ENCODE results near the gene KIF6.

KIF6 gene

GRCh38 chr6:39321761-39322160 lies 403.4 kb downstream of the KIF6 start:
- Histone ChIP-seq H3K4me1 (ENCODE audit: control insufficient read depth, insufficient read depth, low read length) (no peaks in the 10 kb centered on the region), H3K27me3 (ENCODE audit: control insufficient read depth, insufficient read depth, low read length) (no peaks in the 10 kb centered on the region), H3K27ac (ENCODE audit: low read depth, low read length) (no peak overlapping the region), H3K4me3 (ENCODE audit: low read length) (no peak overlapping the region), H3K9ac (ENCODE audit: low read length) (no peak overlapping the region), H3K36me3 (ENCODE audit: control insufficient read depth, insufficient read depth, low read length) (no peaks in the 10 kb centered on the region)

GRCh38 chr6:39320363-39320984 lies 404.7 kb downstream of the KIF6 start:
- H3K36me3 ChIP-seq (ENCODE audit: control insufficient read depth, insufficient read depth, low read length), result no peaks in the 10 kb centered on the region
- no peak overlapping the region for H3K4me3 ChIP-seq (ENCODE audit: low read length)
- no peak overlapping the region for H3K9ac ChIP-seq (ENCODE audit: low read length)
- no peak overlapping the region for H3K27ac ChIP-seq (ENCODE audit: low read depth, low read length)
- H3K27me3 ChIP-seq (ENCODE audit: control insufficient read depth, insufficient read depth, low read length), result no peaks in the 10 kb centered on the region
- H3K4me1 ChIP-seq (ENCODE audit: control insufficient read depth, insufficient read depth, low read length), result no peaks in the 10 kb centered on the region

GRCh38 chr6:39319621-39320362 lies 405.4 kb downstream of the KIF6 start:
- no peaks in the 10 kb centered on the region for H3K36me3 ChIP-seq (ENCODE audit: control insufficient read depth, insufficient read depth, low read length)
- H3K9ac ChIP-seq (ENCODE audit: low read length), result no peak overlapping the region
- H3K4me3 ChIP-seq (ENCODE audit: low read length), result no peak overlapping the region
- H3K27ac ChIP-seq (ENCODE audit: low read depth, low read length), result no peak overlapping the region
- H3K4me1 ChIP-seq (ENCODE audit: control insufficient read depth, insufficient read depth, low read length), result no peaks in the 10 kb centered on the region
- H3K27me3 ChIP-seq (ENCODE audit: control insufficient read depth, insufficient read depth, low read length), result peaks cover 3% of the 10 kb centered on the region

- Histone ChIP-seq H3K4me1 (ENCODE audit: control insufficient read depth, insufficient read depth, low read length) (no peaks in the 10 kb centered on the region), H3K9ac (ENCODE audit: low read length) (no peak overlapping the region), H3K4me3 (ENCODE audit: low read length) (no peak overlapping the region), H3K27ac (ENCODE audit: low read depth, low read length) (no peak overlapping the region), H3K36me3 (ENCODE audit: control insufficient read depth, insufficient read depth, low read length) (no peaks in the 10 kb centered on the region), H3K27me3 (ENCODE audit: control insufficient read depth, insufficient read depth, low read length) (peaks cover 13% of the 10 kb centered on the region)
Measured at GRCh38 chr6:39317256-39317655, 408.0 kb downstream of the KIF6 start.

GRCh38 chr6:39314273-39314795 lies 410.9 kb downstream of the KIF6 start, which contains the start of gene KCNK17:
TSS of gene KCNK17 (minus strand) at chr6:39314419. CDS start at chr6:39314320, 99 bp downstream.
- no peaks in the 10 kb centered on the region for H3K36me3 ChIP-seq (ENCODE audit: control insufficient read depth, insufficient read depth, low read length)
- H3K27me3 ChIP-seq (ENCODE audit: control insufficient read depth, insufficient read depth, low read length), result peaks cover 13% of the 10 kb centered on the region
- peak within 1 kb of the TSS; percentile 15 for H3K4me3 ChIP-seq (ENCODE audit: low read length)

GRCh38 chr6:39313526-39314272 lies 411.5 kb downstream of the KIF6 start:
- no peak overlapping the region for H3K27ac ChIP-seq (ENCODE audit: low read depth, low read length)
- H3K4me3 ChIP-seq (ENCODE audit: low read length), result peak overlapping the region; percentile 15
- no peaks in the 10 kb centered on the region for H3K36me3 ChIP-seq (ENCODE audit: control insufficient read depth, insufficient read depth, low read length)

More at GRCh38 chr6:39314273-39314795, 410.9 kb downstream of the KIF6 start, which contains the start of gene KCNK17:
- Histone ChIP-seq H3K4me1 (ENCODE audit: control insufficient read depth, insufficient read depth, low read length) (no peaks in the 10 kb centered on the region), H3K9ac (ENCODE audit: low read length) (no peak within 1 kb of the TSS), H3K27ac (ENCODE audit: low read depth, low read length) (no peak within 1 kb of the TSS)

GRCh38 chr6:39312912-39313525 lies 412.2 kb downstream of the KIF6 start:
- H3K27ac ChIP-seq (ENCODE audit: low read depth, low read length), result no peak overlapping the region
- no peak overlapping the region for H3K9ac ChIP-seq (ENCODE audit: low read length)

More at GRCh38 chr6:39313526-39314272, 411.5 kb downstream of the KIF6 start:
- no peaks in the 10 kb centered on the region for H3K4me1 ChIP-seq (ENCODE audit: control insufficient read depth, insufficient read depth, low read length)
- no peak overlapping the region for H3K9ac ChIP-seq (ENCODE audit: low read length)
- peaks cover 13% of the 10 kb centered on the region for H3K27me3 ChIP-seq (ENCODE audit: control insufficient read depth, insufficient read depth, low read length)

GRCh38 chr6:39310542-39310941 lies 414.7 kb downstream of the KIF6 start:
- Histone ChIP-seq H3K27ac (ENCODE audit: low read depth, low read length) (no peak overlapping the region), H3K4me1 (ENCODE audit: control insufficient read depth, insufficient read depth, low read length) (no peaks in the 10 kb centered on the region), H3K27me3 (ENCODE audit: control insufficient read depth, insufficient read depth, low read length) (peaks cover 13% of the 10 kb centered on the region), H3K4me3 (ENCODE audit: low read length) (no peak overlapping the region), H3K9ac (ENCODE audit: low read length) (no peak overlapping the region), H3K36me3 (ENCODE audit: control insufficient read depth, insufficient read depth, low read length) (no peaks in the 10 kb centered on the region)

More at GRCh38 chr6:39312912-39313525, 412.2 kb downstream of the KIF6 start:
- no peaks in the 10 kb centered on the region for H3K36me3 ChIP-seq (ENCODE audit: control insufficient read depth, insufficient read depth, low read length)
- peaks cover 13% of the 10 kb centered on the region for H3K27me3 ChIP-seq (ENCODE audit: control insufficient read depth, insufficient read depth, low read length)
- no peaks in the 10 kb centered on the region for H3K4me1 ChIP-seq (ENCODE audit: control insufficient read depth, insufficient read depth, low read length)
- peak overlapping the region; percentile 15 for H3K4me3 ChIP-seq (ENCODE audit: low read length)

- no peak overlapping the region for H3K9ac ChIP-seq (ENCODE audit: low read length)
- peaks cover 12% of the 10 kb centered on the region for H3K27me3 ChIP-seq (ENCODE audit: control insufficient read depth, insufficient read depth, low read length)
Measured at GRCh38 chr6:39309942-39310531, 415.2 kb downstream of the KIF6 start.

GRCh38 chr6:39307462-39307861 lies 417.7 kb downstream of the KIF6 start:
- no peak overlapping the region for H3K27ac ChIP-seq (ENCODE audit: low read depth, low read length)
- peaks cover 3% of the 10 kb centered on the region for H3K27me3 ChIP-seq (ENCODE audit: control insufficient read depth, insufficient read depth, low read length)

More at GRCh38 chr6:39309942-39310531, 415.2 kb downstream of the KIF6 start:
- no peaks in the 10 kb centered on the region for H3K36me3 ChIP-seq (ENCODE audit: control insufficient read depth, insufficient read depth, low read length)
- no peak overlapping the region for H3K4me3 ChIP-seq (ENCODE audit: low read length)
- no peak overlapping the region for H3K27ac ChIP-seq (ENCODE audit: low read depth, low read length)
- H3K4me1 ChIP-seq (ENCODE audit: control insufficient read depth, insufficient read depth, low read length), result no peaks in the 10 kb centered on the region

GRCh38 chr6:39304951-39305350 lies 420.3 kb downstream of the KIF6 start:
- H3K4me1 ChIP-seq (ENCODE audit: control insufficient read depth, insufficient read depth, low read length), result no peaks in the 10 kb centered on the region
- H3K4me3 ChIP-seq (ENCODE audit: low read length), result no peak overlapping the region
- H3K27ac ChIP-seq (ENCODE audit: low read depth, low read length), result no peak overlapping the region
- no peaks in the 10 kb centered on the region for H3K36me3 ChIP-seq (ENCODE audit: control insufficient read depth, insufficient read depth, low read length)
- H3K9ac ChIP-seq (ENCODE audit: low read length), result no peak overlapping the region
- peaks cover 3% of the 10 kb centered on the region for H3K27me3 ChIP-seq (ENCODE audit: control insufficient read depth, insufficient read depth, low read length)

More at GRCh38 chr6:39307462-39307861, 417.7 kb downstream of the KIF6 start:
- Histone ChIP-seq H3K36me3 (ENCODE audit: control insufficient read depth, insufficient read depth, low read length) (no peaks in the 10 kb centered on the region), H3K4me3 (ENCODE audit: low read length) (no peak overlapping the region), H3K4me1 (ENCODE audit: control insufficient read depth, insufficient read depth, low read length) (no peaks in the 10 kb centered on the region), H3K9ac (ENCODE audit: low read length) (no peak overlapping the region)
